B cell (primary cell): ENCODE measurements around the gene ABHD14A. TPM values are rescaled to one million over a fixed set of nuclear protein-coding genes. Genes with fewer than 3 reads are reported as not detected.

Source experiments
- ATAC-seq: fragments of 200-7000 bp; cut with Tn5 transposase; one replicate; pipeline ENCODE4 v1.10.0; 2021; ENCODE audit warnings: low read depth, mild to moderate bottlenecking, moderate number of reproducible peaks, moderate library complexity
- CTCF ChIA-PET: fragments of 350-600 bp; sonication (Branson Sonifier 250); formaldehyde crosslinking; loops from one replicate; lab custom pipeline; 2021; ENCODE audit warnings: antibody characterized with exemption, inconsistent platforms; lab: Charles Lee
- POLR2A ChIA-PET: fragments of 350-600 bp; sonication (Branson Sonifier 250); formaldehyde crosslinking; loops from one replicate; lab custom pipeline; 2021; ENCODE audit warnings: antibody characterized with exemption; lab: Charles Lee
- DNase-seq: peaks from one replicate; pipeline ENCODE4 v3.0.0; 2013
- H2AFZ ChIP-seq: 2 replicates; pipeline ENCODE4 v1.6.1; 2012; ENCODE audit warnings: mild to moderate bottlenecking, low read depth, low read length; ENCODE audit not compliant: insufficient read depth, poor library complexity, severe bottlenecking
- H3K27ac ChIP-seq, 2 donors: 1 replicate in 1 of 2; 2 replicates in 1 of 2; pipeline ENCODE4 v1.5.1; 2012 to 2013; ENCODE audit warnings: low read length in 2 of 2, mild to moderate bottlenecking in 2 of 2, moderate library complexity in 1 of 2
- H3K27me3 ChIP-seq, 4 experiments: fragments of 200-600 bp in 1 of 4; sonication (generic) in 1 of 4; replicated peaks in 1 of 4; 1 replicate in 2 of 4; 2 replicates in 2 of 4; pipeline versions ENCODE4 v1.6.1 to v1.7.0; 2013 to 2016; ENCODE audit warnings: low read length in 3 of 4, mild to moderate bottlenecking in 2 of 4, mixed read lengths in 1 of 4, moderate library complexity in 1 of 4; ENCODE audit not compliant: insufficient read depth in 4 of 4, control insufficient read depth in 3 of 4; ENCODE audit errors: control extremely low read depth in 1 of 4
- H3K36me3 ChIP-seq, 2 experiments: replicated peaks in 1 of 2; 1 replicate in 1 of 2; 2 replicates in 1 of 2; pipeline versions ENCODE4 v1.6.1 to v1.7.1; 2013; ENCODE audit warnings: low read length in 1 of 2; ENCODE audit not compliant: insufficient read depth in 2 of 2, control insufficient read depth in 1 of 2; ENCODE audit errors: control extremely low read depth in 1 of 2, extremely low read depth in 1 of 2
- H3K4me1 ChIP-seq, 2 donors: fragments of 200-600 bp in 1 of 2; sonication (generic) in 1 of 2; 1 replicate in 1 of 2; 2 replicates in 1 of 2; pipeline versions ENCODE4 v1.5.1 to v1.6.1; 2013 to 2017; ENCODE audit warnings: low read length in 2 of 2; ENCODE audit not compliant: control insufficient read depth in 2 of 2, insufficient read depth in 2 of 2
- H3K4me2 ChIP-seq: replicated peaks from 2 replicates; pipeline ENCODE3; 2012; ENCODE audit warnings: mild to moderate bottlenecking, low read depth, low read length; ENCODE audit not compliant: poor library complexity, severe bottlenecking
- H3K4me3 ChIP-seq, 5 experiments: fragments of 200-600 bp in 1 of 5; sonication (generic) in 1 of 5; 1 replicate in 3 of 5; 2 replicates in 2 of 5; pipeline versions ENCODE4 v1.5.1 to v1.7.0; 2011 to 2016; ENCODE audit warnings: low read length in 4 of 5, mild to moderate bottlenecking in 4 of 5, low read depth in 2 of 5, control low read depth in 1 of 5, moderate library complexity in 1 of 5; ENCODE audit not compliant: insufficient read depth in 1 of 5; ENCODE audit errors: control extremely low read depth in 1 of 5, extremely low read depth in 1 of 5
- H3K79me2 ChIP-seq: fragments of 200-600 bp; sonication (generic); one replicate; pipeline ENCODE4 v1.6.0; 2016; ENCODE audit warnings: low read length; ENCODE audit not compliant: control insufficient read depth, insufficient read depth
- H3K9ac ChIP-seq: fragments of 200-600 bp; sonication (generic); 2 replicates; pipeline ENCODE4 v1.6.1; 2017; ENCODE audit warnings: mild to moderate bottlenecking, low read length, moderate library complexity
- H3K9me3 ChIP-seq, 3 donors: one replicate each; pipeline versions ENCODE4 v1.6.1 to v1.7.1; 2013; ENCODE audit warnings: low read length in 2 of 3; ENCODE audit not compliant: control insufficient read depth in 2 of 3, insufficient read depth in 1 of 3; ENCODE audit errors: control extremely low read depth in 1 of 3
- H4K20me1 ChIP-seq: 2 replicates; pipeline ENCODE4 v1.6.0; 2012; ENCODE audit warnings: mild to moderate bottlenecking, low read length; ENCODE audit not compliant: insufficient read depth, control insufficient read depth, poor library complexity, severe bottlenecking
- H3K27ac Mint-ChIP-seq: one replicate; pipeline ENCODE4 v1.8.0; 2021; ENCODE audit warnings: mixed read lengths
- H3K27me3 Mint-ChIP-seq: one replicate; pipeline ENCODE4 v1.8.0; 2021; ENCODE audit warnings: mixed read lengths
- H3K4me1 Mint-ChIP-seq: one replicate; pipeline ENCODE4 v1.8.0; 2021; ENCODE audit warnings: mixed read lengths
- H3K4me3 Mint-ChIP-seq: one replicate; pipeline ENCODE4 v1.8.0; 2021; ENCODE audit warnings: mixed read lengths
- H3K9me3 Mint-ChIP-seq: one replicate; pipeline ENCODE4 v1.8.0; 2022; ENCODE audit warnings: mixed read lengths; ENCODE audit not compliant: insufficient read depth
- CTCF ChIP-seq: fragments of 200-600 bp; IDR thresholded peaks from one replicate; pipeline ENCODE4 v1.8.0; 2022; ENCODE audit warnings: antibody characterized with exemption, mild to moderate bottlenecking
- EZH2 ChIP-seq: IDR thresholded peaks from 2 replicates; pipeline ENCODE4 v1.6.1; 2012; ENCODE audit warnings: borderline replicate concordance, low read depth, mild to moderate bottlenecking, moderate library complexity, low read length; ENCODE audit not compliant: insufficient read depth, poor library complexity, severe bottlenecking
- WGBS: methylation state at CpG from one replicate; pipeline ENCODE4 v1.1.5; 2013; ENCODE audit warnings: missing lambda C conversion rate; ENCODE audit not compliant: insufficient coverage; 5-methylcytosine and 5-hydroxymethylcytosine counted together
- intact Hi-C: fragments of 100-400 bp; cut with micrococcal nuclease; formaldehyde crosslinking; loops from one replicate; pipeline ENCODE4 v1.10.0; 2022
- polyA plus RNA-seq: library from polyadenylated mRNA; depleted of rRNA; stranded (reverse); fragments of >200 nt; gene quantifications from 2 replicates; pipeline ENCODE4 v1.2.3, GENCODE V29; 2012
- total RNA-seq, 2 donors: library from RNA; stranded (reverse); fragments of 120-200 nt in 1 of 2; gene quantifications; 1 replicate in 1 of 2; 2 replicates in 1 of 2; pipeline versions ENCODE4 v1.2.3 to v1.2.4, GENCODE V29; 2013 to 2022

The ABHD14A gene
- total and polyA plus RNA-seq, 2 donors (not counting 1 experiment from before 2014, with no cell fraction given) = 11.9 to 28.8 TPM

- Mint-ChIP-seq H3K27me3 (no peaks in the 10 kb centered on the region), H3K9me3 (no peaks in the 10 kb centered on the region), H3K27ac (no peak overlapping the region), H3K4me3 (no peak overlapping the region), H3K4me1 (peaks cover 8% of the 10 kb centered on the region)
- no peak for ATAC-seq
- Histone ChIP-seq H3K36me3 (no peaks in the 10 kb centered on the region), H3K4me3 (no peak overlapping the region), H3K27ac (no peak overlapping the region), H2AFZ (no peak overlapping the region), H3K4me1 (peaks cover 6 to 13% of the 10 kb centered on the region in 2 donors), H3K9ac (no peak overlapping the region), H3K79me2 (peaks cover 4% of the 10 kb centered on the region), H3K4me2 (no peak overlapping the region), H3K27me3 (no peaks in the 10 kb centered on the region), H3K9me3 (no peaks in the 10 kb centered on the region), H4K20me1 (no peaks in the 10 kb centered on the region)
- intact Hi-C loops = no loop called here
- no peak for DNase-seq
- ChIA-PET CTCF (interaction anchor here (0.6 to 1.7 kb wide), 4 partner anchors 8 to 29 kb away, joined by 3 to 6 read pairs (median 3); partner anchors contain the start of genes ABHD14B and PARP3), POLR2A (no interaction called here)
- 85% methylated on average over 6 of the region's 6 CpGs for WGBS
- TF ChIP-seq CTCF (no peak), EZH2 (no peak)
These were observed 11.9 kb upstream of the ABHD14A start for GRCh38 chr3:51962854-51963530.

GRCh38 chr3:51963951-51964451 is 10.9 kb upstream of the ABHD14A start:
- Mint-ChIP-seq H3K9me3 (no peaks in the 10 kb centered on the region), H3K27ac (no peak overlapping the region), H3K27me3 (no peaks in the 10 kb centered on the region), H3K4me1 (peaks cover 18% of the 10 kb centered on the region), H3K4me3 (no peak overlapping the region)
- H3K4me3 ChIP-seq = no peak overlapping the region
- no peak overlapping the region for H3K4me2 ChIP-seq
- TF ChIP-seq CTCF = no peak
- no peak for TF ChIP-seq EZH2
- ChIA-PET POLR2A (no interaction called here), CTCF (interaction anchor here (1.7 kb wide), 1 partner anchor 21 kb away, joined by 6 read pairs; the partner anchor contains the start of gene PARP3)
- WGBS = 87% methylated on average over 10 of the region's 12 CpGs
- peaks cover 4% of the 10 kb centered on the region for H3K79me2 ChIP-seq
- DNase-seq (no peak), ATAC-seq (no peak)
- no peaks in the 10 kb centered on the region for H3K27me3 ChIP-seq
- H3K27ac ChIP-seq = no peak overlapping the region
- H4K20me1 ChIP-seq = no peaks in the 10 kb centered on the region
- H2AFZ ChIP-seq = no peak overlapping the region
- no peaks in the 10 kb centered on the region for H3K9me3 ChIP-seq
- no peak overlapping the region for H3K9ac ChIP-seq
- H3K4me1 ChIP-seq = peaks cover 6 to 20% of the 10 kb centered on the region in 2 donors
- H3K36me3 ChIP-seq = no peaks in the 10 kb centered on the region
- intact Hi-C loops = no loop called here
